HG03280 (cell line): Measurements from ENCODE around the gene RNF227.
"Not testable (repeated sequence)": the region's sequence is repeated elsewhere in the genome, so short reads cannot be mapped to it uniquely, and the experiment has no call there.

Experiments used
- ATAC-seq: cut with Tn5 transposase; IDR thresholded peaks from one replicate; pipeline ENCODE4 v1.9.1; 2021; ENCODE audit warnings: mild to moderate bottlenecking, moderate library complexity; ENCODE audit not compliant: unreplicated experiment

The RNF227 gene

DNA sequence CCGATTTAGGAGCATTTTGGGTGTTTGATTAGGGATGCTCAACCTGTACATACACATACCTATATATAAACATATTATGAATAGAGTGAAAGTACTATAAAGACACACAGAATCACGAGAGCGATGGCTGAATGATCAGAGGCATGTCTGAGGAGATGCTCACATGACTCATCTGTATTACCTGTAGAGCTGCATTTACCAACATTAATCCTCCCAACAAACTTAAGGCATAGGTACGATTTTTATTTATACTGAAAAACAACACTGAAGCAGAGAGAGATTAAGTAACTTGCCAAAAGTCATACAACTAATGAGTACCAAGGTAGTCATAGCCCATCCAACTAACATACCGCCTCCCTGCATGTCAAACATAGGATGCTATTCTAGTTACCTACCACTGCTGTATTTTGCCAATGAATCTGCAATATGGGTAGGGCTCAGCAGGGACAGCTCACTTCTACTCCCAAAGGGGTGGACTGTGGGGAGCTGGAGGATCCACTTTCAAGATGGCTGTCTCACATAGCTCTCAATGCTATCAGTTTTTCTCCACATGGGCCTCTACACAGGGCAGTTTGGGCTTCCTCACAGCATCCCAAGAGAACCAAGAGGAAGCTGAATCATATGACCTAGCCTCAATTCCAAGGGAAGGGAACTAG, 51.0 kb downstream of the RNF227 start:
- ATAC-seq, result no peak

DNA sequence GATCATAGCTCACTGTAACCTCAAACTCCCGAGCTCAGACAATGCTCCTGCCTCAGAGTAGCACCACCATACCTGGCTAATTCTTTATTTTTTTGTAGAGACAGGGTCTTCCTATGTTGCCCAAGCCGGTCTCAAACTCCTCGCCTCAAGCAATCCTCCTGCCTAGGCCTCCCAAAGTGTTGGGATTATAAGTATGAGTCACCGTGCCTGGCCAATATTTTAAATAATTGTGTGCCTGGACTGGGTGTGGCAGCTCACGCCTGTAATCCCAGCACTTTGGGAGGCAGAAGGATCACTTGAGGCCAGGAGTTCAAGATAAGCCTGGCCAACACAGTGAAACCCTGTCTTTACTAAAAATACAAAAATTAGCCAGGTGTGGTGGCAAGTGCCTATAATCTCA, 51.7 kb downstream of the RNF227 start:
- not testable (repeated sequence) for ATAC-seq
